Mesendoderm (in vitro differentiated cells): Measurements from ENCODE around the gene TBCD.

Experiments used
- DNase-seq: peaks from one replicate; pipeline ENCODE4 v3.0.0; 2013
- H2AK5ac ChIP-seq: 2 replicates; pipeline ENCODE4 v1.6.1; 2013; ENCODE audit warnings: low read length, inconsistent platforms
- H2BK120ac ChIP-seq: 2 replicates; pipeline ENCODE4 v1.6.1; 2013; ENCODE audit warnings: low read depth, mild to moderate bottlenecking, low read length, moderate library complexity, mixed read lengths
- H2BK15ac ChIP-seq: replicated peaks from 2 replicates; pipeline ENCODE4 v1.6.1; 2013; ENCODE audit warnings: low read depth, mild to moderate bottlenecking, moderate library complexity
- H2BK5ac ChIP-seq: 2 replicates; pipeline ENCODE4 v1.6.1; 2013; ENCODE audit warnings: low read length, inconsistent platforms
- H3K18ac ChIP-seq: 2 replicates; pipeline ENCODE4 v1.6.1; 2013; ENCODE audit warnings: mild to moderate bottlenecking, low read length, mixed read lengths
- H3K23ac ChIP-seq: one replicate; pipeline ENCODE4 v1.6.1; 2013; ENCODE audit warnings: low read length
- H3K27ac ChIP-seq: 2 replicates; pipeline ENCODE4 v1.5.1; 2013; ENCODE audit warnings: low read depth, mild to moderate bottlenecking, inconsistent platforms, low read length, moderate library complexity
- H3K27me3 ChIP-seq: 2 replicates; pipeline ENCODE4 v1.6.1; 2013; ENCODE audit warnings: low read length, control low read depth, mild to moderate bottlenecking, inconsistent platforms; ENCODE audit not compliant: insufficient read depth, poor library complexity
- H3K36me3 ChIP-seq: 2 replicates; pipeline ENCODE4 v1.6.1; 2013; ENCODE audit warnings: low read length, inconsistent platforms; ENCODE audit not compliant: control insufficient read depth, insufficient read depth
- H3K4ac ChIP-seq: one replicate; pipeline ENCODE4 v1.6.1; 2013; ENCODE audit warnings: low read depth, mild to moderate bottlenecking, low read length, moderate library complexity
- H3K4me1 ChIP-seq: 2 replicates; pipeline ENCODE4 v1.6.1; 2013; ENCODE audit warnings: low read depth, low read length, inconsistent platforms; ENCODE audit not compliant: control insufficient read depth
- H3K4me2 ChIP-seq: 2 replicates; pipeline ENCODE4 v1.6.1; 2013; ENCODE audit warnings: low read length
- H3K4me3 ChIP-seq: 2 replicates; pipeline ENCODE4 v1.5.1; 2013; ENCODE audit warnings: mild to moderate bottlenecking, low read length
- H3K56ac ChIP-seq: one replicate; pipeline ENCODE4 v1.6.1; 2013; ENCODE audit warnings: low read length
- H3K79me1 ChIP-seq: 2 replicates; pipeline ENCODE4 v1.6.1; 2013; ENCODE audit warnings: low read length, inconsistent platforms
- H3K79me2 ChIP-seq: 2 replicates; pipeline ENCODE4 v1.6.1; 2013; ENCODE audit warnings: mild to moderate bottlenecking, low read length; ENCODE audit not compliant: control insufficient read depth, insufficient read depth
- H3K9ac ChIP-seq: 2 replicates; pipeline ENCODE4 v1.6.1; 2013; ENCODE audit warnings: low read length, inconsistent platforms
- H4K5ac ChIP-seq: one replicate; pipeline ENCODE4 v1.6.1; 2013; ENCODE audit warnings: low read length
- H4K8ac ChIP-seq: one replicate; pipeline ENCODE4 v1.6.1; 2013; ENCODE audit warnings: low read depth, mild to moderate bottlenecking, control low read depth, low read length, moderate library complexity
- WGBS: extraction: QIAGEN DNeasy Blood & Tissue Kit; methylation state at CpG from one replicate; pipeline ENCODE4 v1.1.7; 2013; ENCODE audit warnings: low lambda C conversion rate, missing lambda C conversion rate; ENCODE audit not compliant: insufficient coverage; ENCODE audit errors: extremely low coverage; 5-methylcytosine and 5-hydroxymethylcytosine counted together

TBCD gene

DNA sequence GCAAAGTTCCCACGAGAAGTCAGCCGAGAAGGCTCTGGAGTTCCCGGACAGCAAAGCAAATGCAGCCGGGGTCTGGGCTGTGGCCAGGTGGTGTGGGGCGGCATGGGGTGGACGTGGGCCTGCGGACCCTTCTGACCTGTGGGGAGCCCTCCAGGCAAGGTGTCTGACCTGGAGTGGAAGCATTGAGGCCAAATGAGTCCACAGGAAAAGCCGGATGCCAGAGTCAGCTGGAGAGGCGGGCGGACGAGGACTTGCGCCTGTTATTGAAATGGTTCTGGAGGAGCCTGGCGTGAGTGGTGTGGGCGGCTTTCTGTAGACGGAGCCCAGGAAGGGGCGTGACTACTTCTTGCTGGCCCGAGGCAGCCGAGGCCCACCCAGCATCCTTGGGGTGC, 138.5 kb downstream of the TBCD start:
- Histone ChIP-seq H3K79me1 (peaks cover 8% of the 10 kb centered on the region), H3K4me3 (no peak overlapping the region), H3K27ac (no peak overlapping the region), H2BK5ac (no peak overlapping the region), H4K5ac (no peak overlapping the region), H2BK15ac (no peak overlapping the region), H3K79me2 (no peaks in the 10 kb centered on the region), H3K27me3 (no peaks in the 10 kb centered on the region), H2BK120ac (no peak overlapping the region), H3K9ac (no peak overlapping the region), H3K4me2 (no peak overlapping the region), H3K56ac (no peak overlapping the region), H2AK5ac (no peak overlapping the region), H3K23ac (no peak overlapping the region), H3K4me1 (peaks cover 2% of the 10 kb centered on the region), H3K4ac (no peak overlapping the region), H4K8ac (no peak overlapping the region), H3K36me3 (no peaks in the 10 kb centered on the region), H3K18ac (no peak overlapping the region)
- no peak for DNase-seq
- WGBS = no CpG with 5 or more reads among the region's 18 CpGs

DNA sequence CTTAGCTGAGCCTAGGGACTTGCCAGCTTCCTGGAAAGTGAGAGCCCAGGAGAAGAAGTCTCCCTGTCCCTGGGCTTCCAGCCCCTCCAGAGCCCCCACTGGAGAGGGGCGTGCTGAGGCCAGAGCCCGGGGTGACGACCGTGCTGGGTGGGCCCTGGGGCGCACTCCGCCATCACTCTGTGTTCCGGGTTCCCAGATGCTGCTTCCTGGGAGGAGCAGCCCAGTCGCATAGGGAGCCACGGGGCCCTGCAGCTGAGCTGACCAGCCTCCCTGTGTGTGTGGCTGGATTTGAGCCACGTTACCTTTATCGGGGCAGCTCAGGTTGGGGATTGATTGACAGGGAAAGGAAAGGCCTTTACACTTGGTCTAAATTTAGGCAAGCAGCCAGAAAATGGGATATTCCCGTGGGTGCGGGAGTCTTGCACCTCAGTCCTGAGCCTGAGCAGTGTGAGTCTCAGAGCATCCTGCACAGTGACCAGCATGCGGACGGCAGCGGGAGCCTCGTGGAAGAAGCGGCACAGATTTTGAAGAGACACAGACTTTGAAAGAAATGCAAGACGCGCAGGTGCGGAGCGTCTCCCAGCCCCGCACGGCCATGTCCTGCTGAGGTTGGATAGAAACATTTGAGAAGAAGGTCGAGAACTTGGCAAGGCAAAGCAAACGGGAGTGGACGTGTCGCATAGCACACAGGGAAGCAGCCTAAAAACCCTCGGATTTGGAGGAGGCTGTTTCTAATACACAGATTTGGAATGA, 139.2 kb downstream of the TBCD start:
- Histone ChIP-seq H3K27me3 (no peaks in the 10 kb centered on the region), H4K8ac (no peak overlapping the region), H3K4me2 (no peak overlapping the region), H3K18ac (no peak overlapping the region), H2BK15ac (no peak overlapping the region), H3K36me3 (no peaks in the 10 kb centered on the region), H3K4ac (no peak overlapping the region), H2BK5ac (no peak overlapping the region), H4K5ac (no peak overlapping the region), H3K79me1 (peaks cover 8% of the 10 kb centered on the region), H3K4me1 (peaks cover 2% of the 10 kb centered on the region), H3K56ac (no peak overlapping the region), H2AK5ac (no peak overlapping the region), H2BK120ac (no peak overlapping the region), H3K23ac (no peak overlapping the region), H3K27ac (no peak overlapping the region), H3K79me2 (no peaks in the 10 kb centered on the region), H3K9ac (no peak overlapping the region), H3K4me3 (no peak overlapping the region)
- WGBS = no CpG with 5 or more reads among the region's 29 CpGs
- no peak for DNase-seq

DNA sequence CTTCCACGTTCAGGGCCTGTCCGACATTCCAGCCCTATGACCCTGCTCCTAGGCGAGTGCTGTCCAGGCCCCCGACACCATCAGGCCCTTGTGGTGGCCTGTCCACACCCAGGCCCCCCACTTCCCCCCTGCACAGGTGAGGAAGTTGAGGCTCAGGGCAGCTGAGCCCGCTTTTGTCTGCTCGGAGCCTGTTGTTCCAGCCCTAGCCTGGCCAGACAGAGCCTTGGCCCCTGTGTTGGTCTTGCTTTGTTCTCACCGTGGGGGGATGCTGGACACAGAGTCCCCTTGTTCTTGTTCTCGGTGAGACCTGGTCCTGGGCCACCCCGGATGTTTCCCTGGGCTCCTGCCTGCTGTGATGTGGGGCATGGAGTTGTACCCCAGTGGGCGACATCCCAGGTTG, 140.0 kb downstream of the TBCD start:
- Histone ChIP-seq H2BK120ac (no peak overlapping the region), H3K79me1 (peaks cover 8% of the 10 kb centered on the region), H3K23ac (no peak overlapping the region), H3K4me3 (no peak overlapping the region), H2BK5ac (no peak overlapping the region), H3K27ac (no peak overlapping the region), H3K9ac (no peak overlapping the region), H3K36me3 (no peaks in the 10 kb centered on the region), H4K5ac (no peak overlapping the region), H3K4me2 (no peak overlapping the region), H3K56ac (no peak overlapping the region), H3K79me2 (no peaks in the 10 kb centered on the region), H3K4me1 (peaks cover 2% of the 10 kb centered on the region), H4K8ac (no peak overlapping the region), H3K27me3 (no peaks in the 10 kb centered on the region), H3K18ac (no peak overlapping the region), H2BK15ac (no peak overlapping the region), H2AK5ac (no peak overlapping the region), H3K4ac (no peak overlapping the region)
- no CpG with 5 or more reads among the region's 10 CpGs for WGBS
- DNase-seq = no peak

DNA sequence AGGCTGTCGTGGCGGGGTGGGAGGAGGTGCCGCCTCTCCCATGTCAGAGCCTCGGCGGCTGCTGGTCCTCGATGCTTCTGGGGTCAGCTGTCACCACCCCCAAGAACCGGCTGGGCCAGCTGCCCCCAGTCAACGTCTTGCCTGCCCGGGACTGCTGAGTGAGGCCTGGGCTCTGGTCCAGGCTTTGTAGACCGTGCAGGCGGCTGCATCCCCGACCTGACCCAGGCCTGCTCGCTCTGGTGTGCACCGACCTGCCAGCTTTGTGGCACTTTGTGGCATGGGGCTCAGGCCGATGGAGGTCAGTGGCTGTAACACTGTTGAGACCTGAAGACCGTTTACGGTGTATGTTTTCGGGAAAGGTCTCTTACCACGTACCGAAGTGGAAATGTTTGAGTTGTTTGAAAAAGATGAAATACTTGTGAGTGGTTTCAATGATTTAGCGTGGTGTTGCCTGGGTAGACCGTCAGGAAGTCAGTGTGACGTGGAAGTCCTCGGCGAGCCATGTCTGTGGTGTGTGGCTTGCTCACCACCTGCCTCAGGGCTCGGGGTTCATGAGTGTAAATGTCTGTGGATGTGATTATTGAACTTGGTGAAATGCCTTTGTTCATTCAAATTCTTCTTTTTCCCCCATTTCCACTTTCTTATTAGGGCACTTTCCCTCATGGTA, 141.2 kb downstream of the TBCD start:
- no peaks in the 10 kb centered on the region for H3K27me3 ChIP-seq
- no peak overlapping the region for H3K4ac ChIP-seq
- H3K79me2 ChIP-seq = no peaks in the 10 kb centered on the region
- H2BK120ac ChIP-seq = no peak overlapping the region
- H2BK15ac ChIP-seq = no peak overlapping the region
- no peak overlapping the region for H3K4me3 ChIP-seq
- no peak overlapping the region for H3K23ac ChIP-seq
- H4K8ac ChIP-seq = no peak overlapping the region
- H3K9ac ChIP-seq = no peak overlapping the region
- H4K5ac ChIP-seq = no peak overlapping the region
- no peak overlapping the region for H3K18ac ChIP-seq
- H3K79me1 ChIP-seq = peaks cover 1% of the 10 kb centered on the region
- no peak overlapping the region for H3K4me2 ChIP-seq
- WGBS = 100% methylated on average over 3 of the region's 26 CpGs
- no peak overlapping the region for H3K56ac ChIP-seq
- H2AK5ac ChIP-seq = no peak overlapping the region
- no peak overlapping the region for H2BK5ac ChIP-seq
- DNase-seq = no peak
- no peaks in the 10 kb centered on the region for H3K36me3 ChIP-seq
- H3K4me1 ChIP-seq = peaks cover 2% of the 10 kb centered on the region
- H3K27ac ChIP-seq = no peak overlapping the region

DNA sequence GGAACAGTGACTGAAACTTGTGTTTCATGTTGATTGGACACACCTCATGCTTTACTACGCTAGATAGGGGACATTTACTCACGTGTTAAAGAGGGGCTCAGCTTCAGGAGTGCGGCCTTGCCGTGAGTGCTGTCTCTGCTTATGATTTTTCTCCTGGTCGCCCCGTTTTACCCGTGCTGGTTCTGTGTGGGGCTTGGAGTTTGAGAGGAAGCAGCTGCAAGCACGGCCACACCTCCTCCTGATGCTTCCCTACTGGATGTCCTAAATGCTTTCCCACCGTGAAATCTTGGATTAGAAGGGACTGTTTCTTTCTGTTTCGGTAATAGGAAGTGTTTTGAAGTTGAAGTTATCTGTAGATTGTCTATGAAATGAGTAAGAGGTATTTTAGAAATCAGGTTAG, 141.9 kb downstream of the TBCD start:
- H3K79me2 ChIP-seq = no peaks in the 10 kb centered on the region
- H3K4me2 ChIP-seq = no peak overlapping the region
- H2AK5ac ChIP-seq = no peak overlapping the region
- peaks cover 1% of the 10 kb centered on the region for H3K4me1 ChIP-seq
- DNase-seq = no peak
- H2BK15ac ChIP-seq = no peak overlapping the region
- no peak overlapping the region for H3K4me3 ChIP-seq
- H3K23ac ChIP-seq = no peak overlapping the region
- H3K36me3 ChIP-seq = no peaks in the 10 kb centered on the region
- no peak overlapping the region for H2BK120ac ChIP-seq
- no peak overlapping the region for H2BK5ac ChIP-seq
- no CpG with 5 or more reads among the region's 10 CpGs for WGBS
- no peak overlapping the region for H4K8ac ChIP-seq
- no peak overlapping the region for H3K27ac ChIP-seq
- no peak overlapping the region for H4K5ac ChIP-seq
- H3K18ac ChIP-seq = no peak overlapping the region
- H3K79me1 ChIP-seq = no peaks in the 10 kb centered on the region
- no peak overlapping the region for H3K4ac ChIP-seq
- no peak overlapping the region for H3K56ac ChIP-seq
- H3K27me3 ChIP-seq = no peaks in the 10 kb centered on the region
- H3K9ac ChIP-seq = no peak overlapping the region
